Measurements from ENCODE around the gene ARHGAP23.

Gene ARHGAP23

GRCh38 chr17:38440614-38441397 is 12.5 kb downstream of the ARHGAP23 start:
- Histone ChIP-seq H3K27ac (ENCODE audit: poor library complexity, severe bottlenecking) (no peak overlapping the region), H3K9me3 (ENCODE audit: severe bottlenecking) (no peaks in the 10 kb centered on the region), H3K4me3 (ENCODE audit: severe bottlenecking) (no peak overlapping the region), H3K27me3 (ENCODE audit: insufficient read depth, poor library complexity, severe bottlenecking) (no peaks in the 10 kb centered on the region), H3K36me3 (ENCODE audit: low read depth) (no peaks in the 10 kb centered on the region), H3K4me1 (ENCODE audit: insufficient read depth, poor library complexity, severe bottlenecking) (peaks cover 3% of the 10 kb centered on the region)
- ATAC-seq (ENCODE audit: low read depth) (no peak), DNase-seq (ENCODE audit: low spot score) (no peak)
- TF ChIP-seq CTCF (IDR thresholded peaks at IDR 0.05; ENCODE audit: poor library complexity, severe bottlenecking), result no peak

GRCh38 chr17:38441429-38442061 is 13.3 kb downstream of the ARHGAP23 start:
- H3K27ac ChIP-seq (ENCODE audit: poor library complexity, severe bottlenecking), result no peak overlapping the region
- peaks cover 3% of the 10 kb centered on the region for H3K4me1 ChIP-seq (ENCODE audit: insufficient read depth, poor library complexity, severe bottlenecking)
- H3K36me3 ChIP-seq (ENCODE audit: low read depth), result no peaks in the 10 kb centered on the region
- DNase-seq (ENCODE audit: low spot score), result no peak
- ATAC-seq (ENCODE audit: low read depth), result no peak
- no peak overlapping the region for H3K4me3 ChIP-seq (ENCODE audit: severe bottlenecking)
- no peaks in the 10 kb centered on the region for H3K9me3 ChIP-seq (ENCODE audit: severe bottlenecking)
- H3K27me3 ChIP-seq (ENCODE audit: insufficient read depth, poor library complexity, severe bottlenecking), result no peaks in the 10 kb centered on the region
- no peak for TF ChIP-seq CTCF (IDR thresholded peaks at IDR 0.05; ENCODE audit: poor library complexity, severe bottlenecking)

- ATAC-seq (ENCODE audit: low read depth), result no peak
Observed at GRCh38 chr17:38442548-38442947, 14.3 kb downstream of the ARHGAP23 start.

DNA sequence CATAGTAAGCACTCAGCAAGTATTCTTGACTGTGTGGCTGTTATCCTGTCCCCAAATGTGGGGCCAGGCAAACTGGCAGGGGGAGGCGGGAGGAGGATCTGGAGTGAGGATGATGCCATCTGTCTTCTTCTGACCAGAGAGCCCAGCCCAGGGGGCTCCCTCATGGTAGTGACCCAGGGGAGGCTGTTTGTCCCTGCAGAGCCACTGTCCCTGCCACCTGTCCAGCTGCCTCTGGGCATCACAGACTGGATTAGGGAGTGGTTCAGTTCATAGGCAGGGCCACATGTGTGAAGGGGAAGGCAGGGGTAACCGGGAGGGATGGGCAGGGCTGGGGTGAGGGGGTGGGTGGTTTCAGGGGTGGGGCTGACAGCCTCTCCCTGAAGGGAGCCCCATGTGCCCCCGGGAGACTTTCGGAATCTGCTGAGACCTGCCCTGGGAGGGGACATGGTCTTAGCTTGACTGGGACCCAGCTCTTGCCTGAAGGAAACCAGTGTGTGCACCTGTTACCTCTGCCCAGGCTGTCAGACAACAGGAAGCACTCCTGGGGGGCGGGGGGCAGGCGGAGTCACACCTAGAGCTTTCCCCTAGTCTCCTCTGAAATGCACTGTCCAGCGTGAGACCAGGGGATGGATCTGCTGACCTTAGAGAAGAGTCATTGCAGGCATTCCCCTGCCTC is 15.2 kb downstream of the ARHGAP23 start:
- Histone ChIP-seq H3K4me1 (ENCODE audit: insufficient read depth, poor library complexity, severe bottlenecking) (peaks cover 14% of the 10 kb centered on the region), H3K27me3 (ENCODE audit: insufficient read depth, poor library complexity, severe bottlenecking) (no peaks in the 10 kb centered on the region), H3K27ac (ENCODE audit: poor library complexity, severe bottlenecking) (no peak overlapping the region), H3K36me3 (ENCODE audit: low read depth) (no peaks in the 10 kb centered on the region), H3K4me3 (ENCODE audit: severe bottlenecking) (no peak overlapping the region), H3K9me3 (ENCODE audit: severe bottlenecking) (no peaks in the 10 kb centered on the region)
- peak; percentile 54 for DNase-seq (ENCODE audit: low spot score)
- TF ChIP-seq CTCF (IDR thresholded peaks at IDR 0.05; ENCODE audit: poor library complexity, severe bottlenecking), result no peak
- 0 out of 3 replicates have a peak, but pooled peaks have one; percentile 4 for ATAC-seq (ENCODE audit: low read depth)

More at GRCh38 chr17:38442548-38442947, 14.3 kb downstream of the ARHGAP23 start:
- no peak for TF ChIP-seq CTCF (IDR thresholded peaks at IDR 0.05; ENCODE audit: poor library complexity, severe bottlenecking)
- no peaks in the 10 kb centered on the region for H3K9me3 ChIP-seq (ENCODE audit: severe bottlenecking)
- no peak overlapping the region for H3K4me3 ChIP-seq (ENCODE audit: severe bottlenecking)
- peaks cover 5% of the 10 kb centered on the region for H3K4me1 ChIP-seq (ENCODE audit: insufficient read depth, poor library complexity, severe bottlenecking)
- no peak overlapping the region for H3K27ac ChIP-seq (ENCODE audit: poor library complexity, severe bottlenecking)
- no peak for DNase-seq (ENCODE audit: low spot score)
- H3K27me3 ChIP-seq (ENCODE audit: insufficient read depth, poor library complexity, severe bottlenecking), result no peaks in the 10 kb centered on the region
- H3K36me3 ChIP-seq (ENCODE audit: low read depth), result no peaks in the 10 kb centered on the region
